Measurements from ENCODE around the gene CTAG1B. TPM values are rescaled to one million over a fixed set of nuclear protein-coding genes. Genes with fewer than 3 reads are reported as not detected.
"Not testable (repeated sequence)": the region's sequence is repeated elsewhere in the genome, so short reads cannot be mapped to it uniquely, and the experiment has no call there.

The CTAG1B gene
- total RNA-seq, 1 experiment from 2014 or later, result not detected

GRCh38 chrX:154582994-154583393 is 36.1 kb downstream of the CTAG1B start:
- POLR2A ChIA-PET (ENCODE audit: low non-redundant PET); H3K9me3 ChIP-seq (ENCODE audit: low read depth, low read length, poor library complexity, severe bottlenecking); H3K27ac ChIP-seq (ENCODE audit: low read depth, low read length, poor library complexity, severe bottlenecking); BruUV-seq (replicated peaks); H3K4me1 ChIP-seq (ENCODE audit: insufficient read depth, low read length, poor library complexity, severe bottlenecking); intact Hi-C loops (cut with micrococcal nuclease; ENCODE audit: unreplicated experiment); H3K27me3 ChIP-seq (replicated peaks; ENCODE audit: insufficient read depth, low read depth, low read length, poor library complexity); H3K4me3 ChIP-seq (ENCODE audit: low read depth, low read length, poor library complexity, severe bottlenecking); CTCF ChIA-PET; DNase-seq (ENCODE audit: low spot score); H3K36me3 ChIP-seq (ENCODE audit: insufficient read depth, low read length, poor library complexity, severe bottlenecking): not testable (repeated sequence)

GRCh38 chrX:154575076-154575475 is 44.0 kb downstream of the CTAG1B start:
- CTCF ChIA-PET; H3K36me3 ChIP-seq (ENCODE audit: insufficient read depth, low read length, poor library complexity, severe bottlenecking); intact Hi-C loops (cut with micrococcal nuclease; ENCODE audit: unreplicated experiment): not testable (repeated sequence)

GRCh38 chrX:154573061-154573460 is 46.0 kb downstream of the CTAG1B start:
- CTCF ChIA-PET; H3K36me3 ChIP-seq (ENCODE audit: insufficient read depth, low read length, poor library complexity, severe bottlenecking); H3K27me3 ChIP-seq (replicated peaks; ENCODE audit: insufficient read depth, low read depth, low read length, poor library complexity); H3K4me3 ChIP-seq (ENCODE audit: low read depth, low read length, poor library complexity, severe bottlenecking); H3K9me3 ChIP-seq (ENCODE audit: low read depth, low read length, poor library complexity, severe bottlenecking); H3K27ac ChIP-seq (ENCODE audit: low read depth, low read length, poor library complexity, severe bottlenecking); intact Hi-C loops (cut with micrococcal nuclease; ENCODE audit: unreplicated experiment); DNase-seq (ENCODE audit: low spot score); H3K4me1 ChIP-seq (ENCODE audit: insufficient read depth, low read length, poor library complexity, severe bottlenecking); POLR2A ChIA-PET (ENCODE audit: low non-redundant PET); BruUV-seq (replicated peaks): not testable (repeated sequence)

More at GRCh38 chrX:154575076-154575475, 44.0 kb downstream of the CTAG1B start:
- H3K27ac ChIP-seq (ENCODE audit: low read depth, low read length, poor library complexity, severe bottlenecking); POLR2A ChIA-PET (ENCODE audit: low non-redundant PET); H3K27me3 ChIP-seq (replicated peaks; ENCODE audit: insufficient read depth, low read depth, low read length, poor library complexity); BruUV-seq (replicated peaks); H3K4me1 ChIP-seq (ENCODE audit: insufficient read depth, low read length, poor library complexity, severe bottlenecking); H3K9me3 ChIP-seq (ENCODE audit: low read depth, low read length, poor library complexity, severe bottlenecking); H3K4me3 ChIP-seq (ENCODE audit: low read depth, low read length, poor library complexity, severe bottlenecking); DNase-seq (ENCODE audit: low spot score): not testable (repeated sequence)

DNA sequence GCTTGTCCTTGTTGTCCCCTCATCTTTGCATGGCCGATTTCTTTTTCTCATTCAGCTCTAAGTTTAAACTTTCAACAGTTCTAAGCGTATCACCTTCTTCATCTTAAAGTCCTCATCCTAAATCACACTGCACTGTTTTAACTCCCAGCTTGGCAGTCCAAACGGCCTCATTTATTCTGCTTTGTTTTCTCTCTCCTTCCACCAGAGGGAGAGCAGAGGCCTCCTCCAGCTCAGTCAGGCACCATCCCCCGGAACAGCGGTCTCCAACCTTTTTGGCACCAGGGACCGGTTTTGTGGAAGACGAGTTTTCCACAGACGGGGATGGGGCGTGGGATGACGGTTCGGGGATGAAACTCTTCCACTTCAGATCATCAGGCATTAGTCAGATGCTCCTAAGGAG is 48.7 kb downstream of the CTAG1B start:
- BruUV-seq (replicated peaks); H3K36me3 ChIP-seq (ENCODE audit: insufficient read depth, low read length, poor library complexity, severe bottlenecking); intact Hi-C loops (cut with micrococcal nuclease; ENCODE audit: unreplicated experiment); CTCF ChIA-PET; DNase-seq (ENCODE audit: low spot score); POLR2A ChIA-PET (ENCODE audit: low non-redundant PET); H3K27me3 ChIP-seq (replicated peaks; ENCODE audit: insufficient read depth, low read depth, low read length, poor library complexity); H3K27ac ChIP-seq (ENCODE audit: low read depth, low read length, poor library complexity, severe bottlenecking); H3K9me3 ChIP-seq (ENCODE audit: low read depth, low read length, poor library complexity, severe bottlenecking); H3K4me3 ChIP-seq (ENCODE audit: low read depth, low read length, poor library complexity, severe bottlenecking); H3K4me1 ChIP-seq (ENCODE audit: insufficient read depth, low read length, poor library complexity, severe bottlenecking): not testable (repeated sequence)

Other genes starting within 250 kb of the CTAG1B start
- 1,123 and 1,210 TPM in 2 replicates for gene FLNA, start 244.6 kb downstream of the CTAG1B start, total RNA-seq (2021)
- 79.6 and 84.7 TPM in 2 replicates for gene EMD, start 240.0 kb downstream of the CTAG1B start, total RNA-seq (2021)
- gene RPL10, start 220.9 kb downstream of the CTAG1B start, total RNA-seq (2021), result 2,429 and 2,445 TPM in 2 replicates
- 6.8 and 8.3 TPM in 2 replicates for gene DNASE1L1, start 210.0 kb downstream of the CTAG1B start, total RNA-seq (2021)
- 41.8 and 55.8 TPM in 2 replicates for gene TAFAZZIN, start 207.7 kb downstream of the CTAG1B start, total RNA-seq (2021)
- gene ATP6AP1, start 190.6 kb downstream of the CTAG1B start, total RNA-seq (2021), result 77.1 and 77.5 TPM in 2 replicates
- 137 and 139 TPM in 2 replicates for gene GDI1, start 182.1 kb downstream of the CTAG1B start, total RNA-seq (2021)
- gene FAM50A, start 175.1 kb downstream of the CTAG1B start, total RNA-seq (2021), result 78.0 and 83.7 TPM in 2 replicates
- gene PLXNA3, start 161.0 kb downstream of the CTAG1B start, total RNA-seq (2021), result 49.8 and 54.6 TPM in 2 replicates
- gene LAGE3, start 140.0 kb downstream of the CTAG1B start, total RNA-seq (2021), result 30.4 and 34.6 TPM in 2 replicates
- 30.4 and 31.4 TPM in 2 replicates for gene UBL4A, start 132.7 kb downstream of the CTAG1B start, total RNA-seq (2021)
- gene SLC10A3, start 128.7 kb downstream of the CTAG1B start, total RNA-seq (2021), result 8.1 and 9.7 TPM in 2 replicates
- gene FAM3A, start 103.0 kb downstream of the CTAG1B start, total RNA-seq (2021), result 35.8 and 38.5 TPM in 2 replicates
- gene G6PD, start 72.4 kb downstream of the CTAG1B start, total RNA-seq (2021), result 190 and 203 TPM in 2 replicates
- 28.0 and 30.4 TPM in 2 replicates for gene IKBKG, start 71.7 kb downstream of the CTAG1B start, total RNA-seq (2021)
- not detected in 2 replicates for gene CTAG1A, start 34.1 kb downstream of the CTAG1B start, total RNA-seq (2021)
- not detected in 2 replicates for gene CTAG2, start 34.3 kb upstream of the CTAG1B start, total RNA-seq (2021)
- 0.09 and 0.31 TPM in 2 replicates for gene GAB3, start 131.8 kb upstream of the CTAG1B start, total RNA-seq (2021)
- 138 and 158 TPM in 2 replicates for gene DKC1, start 143.6 kb upstream of the CTAG1B start, total RNA-seq (2021)
- gene MPP1, start 186.2 kb upstream of the CTAG1B start, total RNA-seq (2021), result 10.4 and 14.8 TPM in 2 replicates
- gene SMIM9, start 215.4 kb upstream of the CTAG1B start, total RNA-seq (2021), result not detected in 2 replicates

Measured in A673 (cell line).